ENCODE measurements around the gene SLIT2.

DNA sequence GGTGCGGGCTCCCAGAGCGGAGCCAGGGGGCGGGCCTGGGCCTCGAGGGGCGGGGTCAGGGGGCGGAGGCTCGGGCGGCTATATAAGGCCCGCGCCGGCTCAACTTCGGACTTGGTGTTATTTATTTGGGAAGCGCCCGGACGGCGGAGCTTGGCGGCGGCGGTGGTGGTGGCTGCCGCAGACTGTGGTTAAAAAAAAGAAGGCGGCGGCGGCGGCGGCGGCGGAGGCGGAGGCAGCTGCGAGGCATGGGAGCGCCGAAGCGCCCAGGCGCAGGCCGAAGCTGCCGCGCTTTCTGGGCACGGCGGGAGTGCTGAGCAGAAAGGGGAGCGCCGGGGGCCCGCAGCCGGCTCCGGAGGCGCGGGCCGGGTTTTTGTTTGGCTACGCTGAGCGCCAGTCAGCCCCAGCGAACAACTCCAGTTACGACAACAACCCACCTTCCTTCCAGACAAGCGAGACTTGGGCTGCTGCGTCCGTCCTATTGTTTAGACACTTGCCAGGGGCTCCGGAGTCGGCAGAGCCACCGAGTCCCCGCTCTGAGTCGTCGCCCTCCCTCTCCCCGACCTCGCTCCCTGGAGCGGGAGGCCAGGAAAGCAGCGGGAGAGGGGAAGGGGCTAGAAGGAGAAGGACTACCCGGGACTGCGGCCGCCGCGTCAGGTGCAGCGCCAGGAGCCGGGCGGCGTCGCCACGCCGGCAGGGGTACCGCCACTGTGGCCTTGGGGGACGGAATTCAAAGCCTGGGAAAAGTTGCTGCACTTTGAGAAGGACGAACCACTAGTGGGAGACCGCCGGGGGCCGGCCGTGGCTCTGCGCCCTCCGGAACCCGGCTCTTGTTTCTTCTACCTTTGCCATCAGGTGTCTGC lies at the start of gene SLIT2:
- peak in 1 of 3 donors; percentile 80 for TF ChIP-seq POLR2A (IDR thresholded peaks at IDR 0.05)
- TF ChIP-seq, protein P1, sequence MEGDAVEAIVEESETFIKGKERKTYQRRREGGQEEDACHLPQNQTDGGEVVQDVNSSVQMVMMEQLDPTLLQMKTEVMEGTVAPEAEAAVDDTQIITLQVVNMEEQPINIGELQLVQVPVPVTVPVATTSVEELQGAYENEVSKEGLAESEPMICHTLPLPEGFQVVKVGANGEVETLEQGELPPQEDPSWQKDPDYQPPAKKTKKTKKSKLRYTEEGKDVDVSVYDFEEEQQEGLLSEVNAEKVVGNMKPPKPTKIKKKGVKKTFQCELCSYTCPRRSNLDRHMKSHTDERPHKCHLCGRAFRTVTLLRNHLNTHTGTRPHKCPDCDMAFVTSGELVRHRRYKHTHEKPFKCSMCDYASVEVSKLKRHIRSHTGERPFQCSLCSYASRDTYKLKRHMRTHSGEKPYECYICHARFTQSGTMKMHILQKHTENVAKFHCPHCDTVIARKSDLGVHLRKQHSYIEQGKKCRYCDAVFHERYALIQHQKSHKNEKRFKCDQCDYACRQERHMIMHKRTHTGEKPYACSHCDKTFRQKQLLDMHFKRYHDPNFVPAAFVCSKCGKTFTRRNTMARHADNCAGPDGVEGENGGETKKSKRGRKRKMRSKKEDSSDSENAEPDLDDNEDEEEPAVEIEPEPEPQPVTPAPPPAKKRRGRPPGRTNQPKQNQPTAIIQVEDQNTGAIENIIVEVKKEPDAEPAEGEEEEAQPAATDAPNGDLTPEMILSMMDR (IDR thresholded peaks at IDR 0.05 in 8 of 11, conservative IDR thresholded peaks at IDR 0.05 in 3 of 11) = peak in 2 of 11 experiments; percentile 18 to 28
- TF ChIP-seq POLR2AphosphoS5 (IDR thresholded peaks at IDR 0.05) = peak; percentile 92 to 97 (median 95)

All from spleen (tissue), 7 donors.